NB4 (cell line): Measurements from ENCODE around the gene TOP2A.

Experiments
- DNase-seq: peaks from one replicate; pipeline ENCODE4 v3.0.0; 2010; ENCODE audit warnings: low read depth
- H3K4me3 ChIP-seq: one replicate; pipeline ENCODE4 v1.5.1; 2011; ENCODE audit warnings: mild to moderate bottlenecking, low read depth, low read length, moderate library complexity
- MAX ChIP-seq: IDR thresholded peaks from 2 replicates; pipeline ENCODE4 v1.6.1; 2011; ENCODE audit warnings: low read depth, low read length
- MYC ChIP-seq: IDR thresholded peaks from 2 replicates; pipeline ENCODE4 v1.6.1; 2011; ENCODE audit warnings: low read depth, low read length
- POLR2A ChIP-seq: IDR thresholded peaks from 2 replicates; pipeline ENCODE4 v1.6.1; 2011; ENCODE audit warnings: mild to moderate bottlenecking; ENCODE audit not compliant: insufficient read length; ENCODE audit errors: extremely low read depth
- TF ChIP-seq, protein P1 (sequence below): IDR thresholded peaks from one replicate; pipeline ENCODE4 v1.5.1; 2012; ENCODE audit warnings: low read depth, low read length

Gene TOP2A, protein sequence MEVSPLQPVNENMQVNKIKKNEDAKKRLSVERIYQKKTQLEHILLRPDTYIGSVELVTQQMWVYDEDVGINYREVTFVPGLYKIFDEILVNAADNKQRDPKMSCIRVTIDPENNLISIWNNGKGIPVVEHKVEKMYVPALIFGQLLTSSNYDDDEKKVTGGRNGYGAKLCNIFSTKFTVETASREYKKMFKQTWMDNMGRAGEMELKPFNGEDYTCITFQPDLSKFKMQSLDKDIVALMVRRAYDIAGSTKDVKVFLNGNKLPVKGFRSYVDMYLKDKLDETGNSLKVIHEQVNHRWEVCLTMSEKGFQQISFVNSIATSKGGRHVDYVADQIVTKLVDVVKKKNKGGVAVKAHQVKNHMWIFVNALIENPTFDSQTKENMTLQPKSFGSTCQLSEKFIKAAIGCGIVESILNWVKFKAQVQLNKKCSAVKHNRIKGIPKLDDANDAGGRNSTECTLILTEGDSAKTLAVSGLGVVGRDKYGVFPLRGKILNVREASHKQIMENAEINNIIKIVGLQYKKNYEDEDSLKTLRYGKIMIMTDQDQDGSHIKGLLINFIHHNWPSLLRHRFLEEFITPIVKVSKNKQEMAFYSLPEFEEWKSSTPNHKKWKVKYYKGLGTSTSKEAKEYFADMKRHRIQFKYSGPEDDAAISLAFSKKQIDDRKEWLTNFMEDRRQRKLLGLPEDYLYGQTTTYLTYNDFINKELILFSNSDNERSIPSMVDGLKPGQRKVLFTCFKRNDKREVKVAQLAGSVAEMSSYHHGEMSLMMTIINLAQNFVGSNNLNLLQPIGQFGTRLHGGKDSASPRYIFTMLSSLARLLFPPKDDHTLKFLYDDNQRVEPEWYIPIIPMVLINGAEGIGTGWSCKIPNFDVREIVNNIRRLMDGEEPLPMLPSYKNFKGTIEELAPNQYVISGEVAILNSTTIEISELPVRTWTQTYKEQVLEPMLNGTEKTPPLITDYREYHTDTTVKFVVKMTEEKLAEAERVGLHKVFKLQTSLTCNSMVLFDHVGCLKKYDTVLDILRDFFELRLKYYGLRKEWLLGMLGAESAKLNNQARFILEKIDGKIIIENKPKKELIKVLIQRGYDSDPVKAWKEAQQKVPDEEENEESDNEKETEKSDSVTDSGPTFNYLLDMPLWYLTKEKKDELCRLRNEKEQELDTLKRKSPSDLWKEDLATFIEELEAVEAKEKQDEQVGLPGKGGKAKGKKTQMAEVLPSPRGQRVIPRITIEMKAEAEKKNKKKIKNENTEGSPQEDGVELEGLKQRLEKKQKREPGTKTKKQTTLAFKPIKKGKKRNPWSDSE (N-terminal part only)

GRCh38 chr17:40417609-40418427 is at the start of gene TOP2A:
TOP2A (minus strand) TSS chr17:40417896; CDS start chr17:40417791, 105 bp downstream.
- peak; percentile 99 for DNase-seq
- H3K4me3 ChIP-seq = peak within 1 kb of the TSS; percentile 76
- peak; percentile 87 for TF ChIP-seq POLR2A
- peak; percentile 41 for TF ChIP-seq MYC
- TF ChIP-seq MAX = peak; percentile 48
- TF ChIP-seq, protein P1, sequence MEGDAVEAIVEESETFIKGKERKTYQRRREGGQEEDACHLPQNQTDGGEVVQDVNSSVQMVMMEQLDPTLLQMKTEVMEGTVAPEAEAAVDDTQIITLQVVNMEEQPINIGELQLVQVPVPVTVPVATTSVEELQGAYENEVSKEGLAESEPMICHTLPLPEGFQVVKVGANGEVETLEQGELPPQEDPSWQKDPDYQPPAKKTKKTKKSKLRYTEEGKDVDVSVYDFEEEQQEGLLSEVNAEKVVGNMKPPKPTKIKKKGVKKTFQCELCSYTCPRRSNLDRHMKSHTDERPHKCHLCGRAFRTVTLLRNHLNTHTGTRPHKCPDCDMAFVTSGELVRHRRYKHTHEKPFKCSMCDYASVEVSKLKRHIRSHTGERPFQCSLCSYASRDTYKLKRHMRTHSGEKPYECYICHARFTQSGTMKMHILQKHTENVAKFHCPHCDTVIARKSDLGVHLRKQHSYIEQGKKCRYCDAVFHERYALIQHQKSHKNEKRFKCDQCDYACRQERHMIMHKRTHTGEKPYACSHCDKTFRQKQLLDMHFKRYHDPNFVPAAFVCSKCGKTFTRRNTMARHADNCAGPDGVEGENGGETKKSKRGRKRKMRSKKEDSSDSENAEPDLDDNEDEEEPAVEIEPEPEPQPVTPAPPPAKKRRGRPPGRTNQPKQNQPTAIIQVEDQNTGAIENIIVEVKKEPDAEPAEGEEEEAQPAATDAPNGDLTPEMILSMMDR = no peak

DNA sequence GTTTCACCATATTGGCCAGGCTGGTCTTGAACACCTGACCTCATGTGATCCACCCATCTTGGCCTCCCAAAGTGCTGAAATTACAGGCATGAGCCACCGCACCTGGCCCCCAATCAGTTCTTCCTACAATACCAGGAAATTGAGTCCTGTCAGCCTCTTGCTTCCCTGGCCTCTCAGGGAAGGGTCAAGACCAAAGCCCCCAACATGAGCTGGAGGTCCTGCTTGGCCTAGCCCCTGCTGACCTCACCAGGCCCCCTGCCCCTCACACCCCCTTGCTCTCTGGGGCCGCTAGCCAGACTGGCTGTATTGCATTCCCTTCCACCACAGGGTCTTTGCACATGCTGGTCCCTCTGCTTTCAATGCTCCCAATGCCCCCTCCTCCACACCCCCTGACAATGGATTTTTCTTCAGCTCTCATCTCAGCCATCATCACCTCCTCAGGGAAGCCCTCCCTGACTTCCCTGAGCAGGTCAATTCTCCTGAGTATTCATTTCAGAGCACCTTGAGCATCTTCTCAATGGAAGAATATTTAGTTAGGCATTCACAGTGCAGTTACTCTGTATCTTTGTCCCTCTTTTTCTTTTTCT is 49.7 kb upstream of the TOP2A start:
- DNase-seq = no peak
- H3K4me3 ChIP-seq = no peak overlapping the region
- TF ChIP-seq, protein P1 = no peak
- no peak for TF ChIP-seq MAX
- TF ChIP-seq MYC = no peak
- TF ChIP-seq POLR2A = no peak

DNA sequence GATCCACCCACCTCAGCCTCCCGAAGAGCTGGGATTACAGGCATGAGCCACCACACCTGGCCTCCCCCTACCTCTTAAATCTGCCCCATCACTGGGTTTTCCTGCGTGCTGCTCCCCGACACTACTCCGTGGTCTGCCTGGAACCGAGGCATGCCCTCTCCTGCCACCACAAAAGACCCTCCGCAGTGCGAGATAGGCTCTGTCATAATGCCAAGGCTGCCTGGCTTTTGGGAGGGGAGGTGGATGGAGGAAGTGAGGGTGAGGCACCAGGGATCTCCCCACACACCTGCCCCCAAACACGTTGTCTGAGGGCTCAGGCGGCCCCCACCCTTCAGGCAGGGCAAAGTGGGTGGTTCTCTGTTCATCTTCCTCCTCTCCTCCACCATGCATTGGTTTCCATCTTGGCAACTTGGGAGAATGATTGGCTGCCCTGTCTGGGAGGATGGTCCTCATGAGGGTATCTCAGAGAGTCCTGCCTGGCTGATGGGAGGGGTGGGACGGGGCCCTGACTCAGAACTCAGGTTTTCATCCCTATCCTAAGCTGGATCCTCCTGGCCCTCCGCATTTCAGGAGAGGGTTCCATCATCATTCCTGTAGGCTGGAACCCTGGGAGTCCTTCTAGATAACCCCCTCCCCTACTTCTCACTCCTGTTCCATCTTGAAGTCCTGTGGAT is 48.7 kb upstream of the TOP2A start:
- no peak overlapping the region for H3K4me3 ChIP-seq
- TF ChIP-seq MYC (no peak), POLR2A (no peak), MAX (no peak)
- TF ChIP-seq, protein P1 = no peak
- DNase-seq = no peak

DNA sequence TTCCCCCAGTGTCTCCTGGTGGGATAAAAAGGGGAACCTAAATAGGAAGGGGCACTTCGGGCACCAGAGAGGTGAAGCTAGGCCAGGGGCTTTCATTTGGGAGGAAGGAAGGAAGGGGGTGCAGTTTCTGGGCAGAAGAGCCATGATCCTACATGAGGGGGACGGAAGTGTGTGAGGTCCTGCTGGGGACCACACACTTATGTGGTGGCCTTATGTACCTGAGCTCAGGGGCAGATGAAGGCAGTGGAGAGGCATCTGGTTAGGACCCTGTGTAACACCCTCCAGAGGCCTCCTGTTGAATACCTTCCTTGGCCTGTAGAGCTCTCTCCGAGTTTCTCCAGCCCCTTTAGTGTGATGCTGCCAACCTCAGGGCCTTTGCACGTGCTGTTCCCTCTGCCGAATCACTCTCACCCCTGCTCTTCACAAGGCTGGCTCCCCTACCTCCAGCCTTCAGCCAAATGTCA is 46.7 kb upstream of the TOP2A start:
- DNase-seq = no peak
- TF ChIP-seq MYC (no peak), POLR2A (no peak), MAX (no peak)
- TF ChIP-seq, protein P1 = no peak
- no peak overlapping the region for H3K4me3 ChIP-seq
